ENCODE results near the gene NHEJ1. TPM values are rescaled to one million over a fixed set of nuclear protein-coding genes. Genes with fewer than 3 reads are reported as not detected.

The NHEJ1 gene
- total RNA-seq, 1 experiment from 2014 or later, result 31.7 TPM

- peak; percentile 70 for DNase-seq (ENCODE audit: low spot score)
- in situ Hi-C loops (cut with HindIII; ENCODE audit: low sequenced_read_pairs), result no loop called here
These were observed 10.6 kb upstream of the NHEJ1 start for GRCh38 chr2:219171231-219171651.

GRCh38 chr2:219169930-219170654 is 9.5 kb upstream of the NHEJ1 start, which contains the start of gene SLC23A3:
SLC23A3 (minus strand) TSS chr2:219170029; CDS start chr2:219169984, 45 bp downstream.
- in situ Hi-C loops (cut with HindIII; ENCODE audit: low sequenced_read_pairs), result no loop called here
- DNase-seq (ENCODE audit: low spot score), result no peak

GRCh38 chr2:219168932-219169331 is 8.3 kb upstream of the NHEJ1 start:
- in situ Hi-C loops (cut with HindIII; ENCODE audit: low sequenced_read_pairs), result no loop called here
- DNase-seq (ENCODE audit: low spot score), result no peak

- in situ Hi-C loops (cut with HindIII; ENCODE audit: low sequenced_read_pairs), result no loop called here
- DNase-seq (ENCODE audit: low spot score), result no peak
These were observed 7.9 kb upstream of the NHEJ1 start for GRCh38 chr2:219168526-219168925.

GRCh38 chr2:219167997-219168396 is 7.4 kb upstream of the NHEJ1 start:
- in situ Hi-C loops (cut with HindIII; ENCODE audit: low sequenced_read_pairs), result no loop called here

GRCh38 chr2:219165058-219165911 is 4.7 kb upstream of the NHEJ1 start:
- DNase-seq (ENCODE audit: low spot score), result no peak
- in situ Hi-C loops (cut with HindIII; ENCODE audit: low sequenced_read_pairs), result no loop called here

More at GRCh38 chr2:219167997-219168396, 7.4 kb upstream of the NHEJ1 start:
- DNase-seq (ENCODE audit: low spot score), result no peak

GRCh38 chr2:219163156-219163555 is 2.5 kb upstream of the NHEJ1 start:
- in situ Hi-C loops (cut with HindIII; ENCODE audit: low sequenced_read_pairs), result no loop called here
- no peak for DNase-seq (ENCODE audit: low spot score)

- in situ Hi-C loops (cut with HindIII; ENCODE audit: low sequenced_read_pairs), result no loop called here
These were observed 482 bp upstream of the NHEJ1 start for GRCh38 chr2:219161097-219161496.

GRCh38 chr2:219159771-219160185 is 837 bp downstream of the NHEJ1 start:
- DNase-seq (ENCODE audit: low spot score), result no peak
- in situ Hi-C loops (cut with HindIII; ENCODE audit: low sequenced_read_pairs), result no loop called here

More at GRCh38 chr2:219161097-219161496, 482 bp upstream of the NHEJ1 start:
- no peak for DNase-seq (ENCODE audit: low spot score)

GRCh38 chr2:219158586-219158985 is 2.0 kb downstream of the NHEJ1 start:
- in situ Hi-C loops (cut with HindIII; ENCODE audit: low sequenced_read_pairs), result no loop called here
- no peak for DNase-seq (ENCODE audit: low spot score)

- no peak for DNase-seq (ENCODE audit: low spot score)
- in situ Hi-C loops (cut with HindIII; ENCODE audit: low sequenced_read_pairs), result no loop called here
These were observed 2.6 kb downstream of the NHEJ1 start for GRCh38 chr2:219158025-219158424.

GRCh38 chr2:219157396-219157795 is 3.2 kb downstream of the NHEJ1 start:
- no peak for DNase-seq (ENCODE audit: low spot score)
- in situ Hi-C loops (cut with HindIII; ENCODE audit: low sequenced_read_pairs), result no loop called here

GRCh38 chr2:219155054-219155644 is 5.5 kb downstream of the NHEJ1 start:
- in situ Hi-C loops (cut with HindIII; ENCODE audit: low sequenced_read_pairs), result no loop called here
- DNase-seq (ENCODE audit: low spot score), result peak; percentile 82

GRCh38 chr2:219149667-219150066 is 10.9 kb downstream of the NHEJ1 start:
- DNase-seq (ENCODE audit: low spot score), result no peak
- in situ Hi-C loops (cut with HindIII; ENCODE audit: low sequenced_read_pairs), result no loop called here

GRCh38 chr2:219142329-219142728 is 18.3 kb downstream of the NHEJ1 start:
- in situ Hi-C loops (cut with HindIII; ENCODE audit: low sequenced_read_pairs), result no loop called here
- no peak for DNase-seq (ENCODE audit: low spot score)

GRCh38 chr2:219140722-219141121 is 19.9 kb downstream of the NHEJ1 start:
- in situ Hi-C loops (cut with HindIII; ENCODE audit: low sequenced_read_pairs), result no loop called here
- DNase-seq (ENCODE audit: low spot score), result no peak

GRCh38 chr2:219133976-219134375 is 26.6 kb downstream of the NHEJ1 start:
- in situ Hi-C loops (cut with HindIII; ENCODE audit: low sequenced_read_pairs), result no loop called here
- no peak for DNase-seq (ENCODE audit: low spot score)

- in situ Hi-C loops (cut with HindIII; ENCODE audit: low sequenced_read_pairs), result no loop called here
- DNase-seq (ENCODE audit: low spot score), result no peak
These were observed 28.9 kb downstream of the NHEJ1 start for GRCh38 chr2:219131744-219132143.

GRCh38 chr2:219131327-219131726 is 29.3 kb downstream of the NHEJ1 start:
- no peak for DNase-seq (ENCODE audit: low spot score)
- in situ Hi-C loops (cut with HindIII; ENCODE audit: low sequenced_read_pairs), result no loop called here

GRCh38 chr2:219129589-219129988 is 31.0 kb downstream of the NHEJ1 start:
- in situ Hi-C loops (cut with HindIII; ENCODE audit: low sequenced_read_pairs), result no loop called here

More at GRCh38 chr2:219129589-219129988, 31.0 kb downstream of the NHEJ1 start:
- DNase-seq (ENCODE audit: low spot score), result no peak
